Retinal pigment epithelial cell (primary cell): ENCODE measurements around the gene OR10G3.

Source experiments
- DNase-seq: peaks from one replicate; pipeline ENCODE4 v3.0.0-alpha.2; 2010; ENCODE audit warnings: low read depth
- H3K4me3 ChIP-seq: 2 replicates; pipeline ENCODE4 v1.5.1; 2011; ENCODE audit warnings: mild to moderate bottlenecking, low read length, control low read depth, moderate library complexity
- CTCF ChIP-seq: conservative IDR thresholded peaks from 2 replicates; pipeline ENCODE4 v1.5.1; 2011; ENCODE audit warnings: low read depth, low read length, control low read depth, inconsistent platforms

OR10G3 gene

GRCh38 chr14:21535545-21536417 lies 44.1 kb downstream of the OR10G3 start:
- DNase-seq, result no peak
- no peak for TF ChIP-seq CTCF
- H3K4me3 ChIP-seq, result peak overlapping the region; percentile 50

GRCh38 chr14:21534576-21534975 lies 45.3 kb downstream of the OR10G3 start:
- H3K4me3 ChIP-seq, result no peak overlapping the region
- no peak for DNase-seq
- no peak for TF ChIP-seq CTCF

GRCh38 chr14:21533294-21533693 lies 46.6 kb downstream of the OR10G3 start:
- H3K4me3 ChIP-seq, result no peak overlapping the region
- DNase-seq, result no peak
- no peak for TF ChIP-seq CTCF

GRCh38 chr14:21529515-21529914 lies 50.4 kb downstream of the OR10G3 start:
- TF ChIP-seq CTCF, result no peak
- no peak overlapping the region for H3K4me3 ChIP-seq
- DNase-seq, result no peak

- DNase-seq, result no peak
- TF ChIP-seq CTCF, result no peak
- H3K4me3 ChIP-seq, result no peak overlapping the region
Measured at GRCh38 chr14:21528381-21529348, 51.2 kb downstream of the OR10G3 start.

GRCh38 chr14:21527318-21527679 lies 52.6 kb downstream of the OR10G3 start:
- DNase-seq, result no peak
- no peak overlapping the region for H3K4me3 ChIP-seq
- TF ChIP-seq CTCF, result no peak
